DND-41 (cell line): ENCODE results near the gene KCNAB1.

Experiments used
- ATAC-seq: fragments of 200-7000 bp; cut with Tn5 transposase; 3 replicates; pipeline ENCODE4 v1.9.1; 2021; ENCODE audit warnings: low read depth; ENCODE audit not compliant: insufficient read depth
- DNase-seq: peaks from one replicate; pipeline ENCODE4 v3.0.0-alpha.2; 2020
- H2AFZ ChIP-seq: 2 replicates; pipeline ENCODE4 v1.6.0; 2012; ENCODE audit warnings: low read depth, low read length
- H3K27ac ChIP-seq: 2 replicates; pipeline ENCODE4 v1.5.1; 2012; ENCODE audit warnings: low read length, inconsistent platforms
- H3K27me3 ChIP-seq: fragments of 200-600 bp; sonication (generic); 2 replicates; pipeline ENCODE4 v1.6.0; 2012; ENCODE audit warnings: low read length, mild to moderate bottlenecking, inconsistent platforms; ENCODE audit not compliant: insufficient read depth, poor library complexity
- H3K36me3 ChIP-seq: 2 replicates; pipeline ENCODE4 v1.5.1; 2012; ENCODE audit warnings: low read length, inconsistent platforms; ENCODE audit not compliant: insufficient read depth
- H3K4me1 ChIP-seq: 2 replicates; pipeline ENCODE4 v1.5.1; 2012; ENCODE audit warnings: mild to moderate bottlenecking, low read length; ENCODE audit not compliant: insufficient read depth
- H3K4me2 ChIP-seq: 2 replicates; pipeline ENCODE4 v1.6.0; 2012; ENCODE audit warnings: mild to moderate bottlenecking, moderate library complexity, low read length, inconsistent platforms; ENCODE audit not compliant: insufficient read depth
- H3K4me3 ChIP-seq, 2 experiments: fragments of 200-600 bp in 1 of 2; shearing (Covaris generic) in 1 of 2; 2 replicates each; pipeline ENCODE4 v1.5.1; 2012 to 2016; ENCODE audit warnings: inconsistent platforms in 2 of 2, low read length in 2 of 2, mild to moderate bottlenecking in 2 of 2, low read depth in 1 of 2, moderate library complexity in 1 of 2
- H3K79me2 ChIP-seq: 2 replicates; pipeline ENCODE4 v1.6.0; 2012; ENCODE audit warnings: low read length, inconsistent platforms; ENCODE audit not compliant: insufficient read depth
- H3K9ac ChIP-seq: 2 replicates; pipeline ENCODE4 v1.6.0; 2012; ENCODE audit warnings: low read depth, mild to moderate bottlenecking, inconsistent platforms, low read length, moderate library complexity
- H3K9me3 ChIP-seq: 2 replicates; pipeline ENCODE4 v1.5.1; 2012; ENCODE audit warnings: low read length, moderate library complexity, mild to moderate bottlenecking, inconsistent platforms; ENCODE audit not compliant: insufficient read depth, severe bottlenecking
- H4K20me1 ChIP-seq: 2 replicates; pipeline ENCODE4 v1.6.0; 2012; ENCODE audit warnings: low read length; ENCODE audit not compliant: insufficient read depth
- EZH2 ChIP-seq: IDR thresholded peaks from 3 replicates; pipeline ENCODE4 v1.6.1; 2012; ENCODE audit warnings: borderline replicate concordance, low read depth, mild to moderate bottlenecking, moderate library complexity, low read length, inconsistent platforms; ENCODE audit not compliant: severe bottlenecking
- TF ChIP-seq, protein P1 (sequence below): IDR thresholded peaks from 2 replicates; pipeline ENCODE4 v1.5.1; 2012; ENCODE audit warnings: borderline replicate concordance, low read length, moderate library complexity, mild to moderate bottlenecking; ENCODE audit not compliant: poor library complexity, severe bottlenecking; ENCODE audit errors: extremely low read depth

Gene KCNAB1

DNA sequence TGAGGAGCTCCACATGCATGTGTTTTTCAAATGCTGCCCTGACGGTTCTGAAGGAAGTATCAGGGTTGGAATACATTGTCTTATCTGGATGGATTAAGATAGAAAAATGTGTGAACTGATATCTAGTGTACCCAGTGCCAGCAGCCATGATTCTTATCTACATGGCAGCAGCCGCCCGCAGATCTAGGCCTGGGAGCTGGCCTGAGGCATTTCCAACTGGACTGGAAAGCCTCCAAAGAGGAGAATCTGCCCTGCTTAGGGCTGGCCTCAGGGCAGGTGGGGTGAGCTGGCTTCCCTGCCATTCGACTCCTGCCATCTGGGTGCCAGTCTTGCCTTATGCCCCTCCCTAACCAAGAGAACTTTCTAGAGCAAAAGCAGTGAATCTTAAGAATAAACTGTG, 308.7 kb downstream of the KCNAB1 start:
- DNase-seq (no peak), ATAC-seq (no peak)
- Histone ChIP-seq H3K27me3 (peaks cover 11% of the 10 kb centered on the region), H2AFZ (no peak overlapping the region), H3K4me3 (no peak overlapping the region), H3K27ac (no peak overlapping the region), H3K9me3 (no peaks in the 10 kb centered on the region), H4K20me1 (no peaks in the 10 kb centered on the region), H3K4me1 (no peaks in the 10 kb centered on the region), H3K9ac (no peak overlapping the region), H3K4me2 (no peak overlapping the region), H3K36me3 (no peaks in the 10 kb centered on the region), H3K79me2 (no peaks in the 10 kb centered on the region)
- no peak for TF ChIP-seq EZH2
- TF ChIP-seq, protein P1, sequence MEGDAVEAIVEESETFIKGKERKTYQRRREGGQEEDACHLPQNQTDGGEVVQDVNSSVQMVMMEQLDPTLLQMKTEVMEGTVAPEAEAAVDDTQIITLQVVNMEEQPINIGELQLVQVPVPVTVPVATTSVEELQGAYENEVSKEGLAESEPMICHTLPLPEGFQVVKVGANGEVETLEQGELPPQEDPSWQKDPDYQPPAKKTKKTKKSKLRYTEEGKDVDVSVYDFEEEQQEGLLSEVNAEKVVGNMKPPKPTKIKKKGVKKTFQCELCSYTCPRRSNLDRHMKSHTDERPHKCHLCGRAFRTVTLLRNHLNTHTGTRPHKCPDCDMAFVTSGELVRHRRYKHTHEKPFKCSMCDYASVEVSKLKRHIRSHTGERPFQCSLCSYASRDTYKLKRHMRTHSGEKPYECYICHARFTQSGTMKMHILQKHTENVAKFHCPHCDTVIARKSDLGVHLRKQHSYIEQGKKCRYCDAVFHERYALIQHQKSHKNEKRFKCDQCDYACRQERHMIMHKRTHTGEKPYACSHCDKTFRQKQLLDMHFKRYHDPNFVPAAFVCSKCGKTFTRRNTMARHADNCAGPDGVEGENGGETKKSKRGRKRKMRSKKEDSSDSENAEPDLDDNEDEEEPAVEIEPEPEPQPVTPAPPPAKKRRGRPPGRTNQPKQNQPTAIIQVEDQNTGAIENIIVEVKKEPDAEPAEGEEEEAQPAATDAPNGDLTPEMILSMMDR: no peak

DNA sequence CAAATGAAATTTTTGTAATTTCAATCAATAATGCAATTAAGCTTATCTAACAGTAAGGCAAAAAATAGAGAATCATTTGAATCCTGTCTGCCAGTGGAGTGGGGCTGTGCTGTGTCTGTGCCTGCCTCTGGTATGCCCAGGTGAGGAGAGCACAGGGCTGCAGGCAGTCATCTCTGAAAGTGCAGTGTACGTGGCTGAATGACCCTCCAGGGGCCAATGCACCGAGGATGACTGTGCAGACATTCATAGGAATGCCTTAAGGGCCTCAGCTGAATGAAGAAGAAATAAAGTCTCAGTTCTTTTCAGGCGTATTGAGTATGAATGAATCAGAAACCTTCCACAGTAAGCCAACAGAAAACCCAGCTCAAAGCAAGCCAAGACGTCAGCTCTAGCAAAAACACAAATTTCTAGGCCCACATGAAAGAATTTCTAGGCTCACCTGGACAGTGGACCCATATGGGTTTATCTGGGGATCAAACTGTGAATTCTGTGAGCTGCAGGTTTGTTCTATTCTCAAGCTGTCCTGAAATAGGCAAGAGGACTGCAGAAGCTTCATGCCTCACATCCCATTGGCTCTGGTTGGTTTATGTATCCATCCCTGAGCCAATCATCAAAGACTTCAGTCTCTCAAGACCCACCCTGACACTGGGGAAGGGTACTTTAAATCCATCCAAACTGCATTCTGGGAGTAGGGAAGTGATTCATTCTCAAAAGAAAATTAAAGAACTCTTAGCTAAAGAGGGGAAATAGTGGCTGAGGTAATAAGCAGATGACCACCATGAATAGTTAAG, 311.2 kb downstream of the KCNAB1 start:
- Histone ChIP-seq H3K4me2 (no peak overlapping the region), H3K36me3 (no peaks in the 10 kb centered on the region), H3K4me3 (no peak overlapping the region), H3K79me2 (no peaks in the 10 kb centered on the region), H4K20me1 (no peaks in the 10 kb centered on the region), H3K9me3 (no peaks in the 10 kb centered on the region), H2AFZ (no peak overlapping the region), H3K9ac (no peak overlapping the region), H3K4me1 (no peaks in the 10 kb centered on the region), H3K27ac (no peak overlapping the region), H3K27me3 (peaks cover 9% of the 10 kb centered on the region)
- DNase-seq: no peak
- TF ChIP-seq, protein P1: no peak
- TF ChIP-seq EZH2: no peak
- no peak for ATAC-seq

DNA sequence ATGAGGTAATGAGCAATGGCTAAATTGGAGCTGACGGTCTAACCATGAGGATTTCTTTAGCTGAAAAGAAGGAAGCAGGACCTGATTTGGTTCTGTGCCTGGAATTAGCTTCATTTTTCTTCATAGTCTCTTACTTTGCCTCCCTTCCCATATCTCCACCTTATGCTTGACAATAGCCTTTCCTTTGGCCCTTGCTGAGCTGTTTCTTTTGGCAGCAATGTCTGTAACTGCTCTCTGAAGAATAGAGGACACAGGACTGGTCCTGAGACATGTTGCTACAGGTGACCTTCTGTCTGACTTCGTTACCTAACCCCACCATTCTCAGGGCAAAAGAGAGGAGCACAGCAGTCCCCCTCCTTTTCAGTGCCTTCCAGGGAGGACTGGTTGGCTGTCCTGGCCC, 312.2 kb downstream of the KCNAB1 start:
- H3K4me1 ChIP-seq: no peaks in the 10 kb centered on the region
- no peak overlapping the region for H3K9ac ChIP-seq
- no peaks in the 10 kb centered on the region for H4K20me1 ChIP-seq
- ATAC-seq: no peak
- TF ChIP-seq EZH2: no peak
- TF ChIP-seq, protein P1: no peak
- H3K4me3 ChIP-seq: no peak overlapping the region
- H3K9me3 ChIP-seq: no peaks in the 10 kb centered on the region
- H3K4me2 ChIP-seq: no peak overlapping the region
- H3K27me3 ChIP-seq: peaks cover 9% of the 10 kb centered on the region
- H2AFZ ChIP-seq: no peak overlapping the region
- H3K27ac ChIP-seq: no peak overlapping the region
- no peak for DNase-seq
- no peaks in the 10 kb centered on the region for H3K79me2 ChIP-seq
- H3K36me3 ChIP-seq: no peaks in the 10 kb centered on the region

DNA sequence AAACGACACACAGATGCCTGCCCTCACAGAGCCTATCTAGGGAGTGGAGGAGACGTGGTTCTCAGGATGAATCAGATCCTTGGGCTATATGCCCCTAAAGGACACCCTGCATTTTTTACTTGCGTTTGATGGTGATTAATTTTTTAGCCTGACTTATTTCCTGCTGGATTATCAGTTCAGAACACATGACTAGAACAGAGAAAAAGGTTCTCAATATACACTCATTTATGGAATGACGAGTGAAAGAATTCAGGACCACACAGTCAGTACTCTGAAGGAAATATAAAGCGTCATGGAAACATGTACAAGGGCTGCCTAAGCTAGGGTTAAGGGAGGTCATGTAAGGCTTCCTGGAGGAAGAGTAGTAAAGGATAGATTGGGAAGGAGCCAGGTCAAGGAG, 312.8 kb downstream of the KCNAB1 start:
- Histone ChIP-seq H3K79me2 (no peaks in the 10 kb centered on the region), H3K9ac (no peak overlapping the region), H3K4me3 (no peak overlapping the region), H3K36me3 (no peaks in the 10 kb centered on the region), H3K4me2 (no peak overlapping the region), H2AFZ (no peak overlapping the region), H3K4me1 (no peaks in the 10 kb centered on the region), H3K27me3 (peaks cover 9% of the 10 kb centered on the region), H3K27ac (no peak overlapping the region), H3K9me3 (no peaks in the 10 kb centered on the region), H4K20me1 (no peaks in the 10 kb centered on the region)
- TF ChIP-seq, protein P1: no peak
- no peak for TF ChIP-seq EZH2
- ATAC-seq (no peak), DNase-seq (no peak)
